IMR-90 (cell line): ENCODE measurements around the gene TEX52. TPM values are rescaled to one million over a fixed set of nuclear protein-coding genes. Genes with fewer than 3 reads are reported as not detected.

Experiments
- ATAC-seq: fragments of 200-7000 bp; cut with Tn5 transposase; 2 replicates; pipeline ENCODE4 v1.9.1; 2020; ENCODE audit warnings: low read depth, mild to moderate bottlenecking, moderate library complexity
- BruUV-seq: library from RNA; stranded (reverse); fragments of 400-500 nt; replicated peaks from 2 replicates; lab custom pipeline; 2021; lab: Mats Ljungman, UMichigan
- CTCF ChIA-PET: fragments of 300-600 bp; formaldehyde crosslinking; extraction: SDS; loops from one replicate; lab custom pipeline; 2021; ENCODE audit warnings: antibody characterized with exemption; lab: Yijun Ruan, JAX
- POLR2A ChIA-PET: fragments of 300-600 bp; sonication (Branson Sonifier 250); formaldehyde crosslinking; loops from one replicate; lab custom pipeline; 2022; ENCODE audit warnings: antibody characterized with exemption; ENCODE audit not compliant: unreplicated experiment; lab: Charles Lee
- DNase-seq: peaks from one replicate; pipeline ENCODE4 v3.0.0; 2013
- H2AFZ ChIP-seq: replicated peaks from 2 replicates; pipeline ENCODE3; 2013; ENCODE audit warnings: low read length, mild to moderate bottlenecking; ENCODE audit not compliant: poor library complexity
- H2AK5ac ChIP-seq: 2 replicates; pipeline ENCODE4 v1.6.1; 2013; ENCODE audit warnings: low read depth, low read length, inconsistent platforms
- H2AK9ac ChIP-seq: replicated peaks from 2 replicates; pipeline ENCODE3; 2013; ENCODE audit warnings: mild to moderate bottlenecking, low read depth, low read length, moderate library complexity; ENCODE audit not compliant: poor library complexity
- H2BK120ac ChIP-seq: 2 replicates; pipeline ENCODE4 v1.6.1; 2013; ENCODE audit warnings: low read depth, low read length, inconsistent platforms
- H2BK15ac ChIP-seq: 3 replicates; pipeline ENCODE4 v1.6.1; 2013; ENCODE audit warnings: low read depth, low read length, inconsistent platforms
- H2BK20ac ChIP-seq: 2 replicates; pipeline ENCODE4 v1.6.1; 2013; ENCODE audit warnings: low read depth, mild to moderate bottlenecking, inconsistent platforms, low read length, moderate library complexity
- H2BK5ac ChIP-seq: 2 replicates; pipeline ENCODE4 v1.6.1; 2013; ENCODE audit warnings: mild to moderate bottlenecking, low read depth, low read length, inconsistent platforms; ENCODE audit not compliant: poor library complexity, severe bottlenecking
- H3K14ac ChIP-seq: replicated peaks from 2 replicates; pipeline ENCODE4 v1.6.1; 2013; ENCODE audit warnings: low read depth, low read length, inconsistent platforms
- H3K18ac ChIP-seq: 2 replicates; pipeline ENCODE4 v1.6.1; 2013; ENCODE audit warnings: low read depth, low read length, control low read depth
- H3K23ac ChIP-seq: 2 replicates; pipeline ENCODE4 v1.6.1; 2013; ENCODE audit warnings: low read depth, low read length, inconsistent platforms
- H3K27ac ChIP-seq: 2 replicates; pipeline ENCODE4 v1.5.1; 2013; ENCODE audit warnings: mild to moderate bottlenecking, control low read depth, low read length; ENCODE audit not compliant: insufficient read depth
- H3K27me3 ChIP-seq: 2 replicates; pipeline ENCODE4 v1.6.1; 2013; ENCODE audit warnings: low read length; ENCODE audit not compliant: control insufficient read depth, insufficient read depth
- H3K36me3 ChIP-seq: 2 replicates; pipeline ENCODE4 v1.6.1; 2013; ENCODE audit warnings: low read length, mixed read lengths; ENCODE audit not compliant: control insufficient read depth, insufficient read depth
- H3K4ac ChIP-seq: 2 replicates; pipeline ENCODE4 v1.6.1; 2013; ENCODE audit warnings: low read depth, low read length, inconsistent platforms
- H3K4me1 ChIP-seq: 2 replicates; pipeline ENCODE4 v1.6.1; 2013; ENCODE audit warnings: low read length, mixed read lengths; ENCODE audit not compliant: control insufficient read depth, insufficient read depth
- H3K4me2 ChIP-seq: 2 replicates; pipeline ENCODE4 v1.6.1; 2013; ENCODE audit warnings: low read depth, mild to moderate bottlenecking, control low read depth, low read length, moderate library complexity
- H3K4me3 ChIP-seq: 2 replicates; pipeline ENCODE4 v1.5.1; 2013; ENCODE audit warnings: low read depth, mild to moderate bottlenecking, control low read depth, low read length, moderate library complexity; ENCODE audit not compliant: insufficient read depth
- H3K56ac ChIP-seq: 2 replicates; pipeline ENCODE4 v1.6.1; 2013; ENCODE audit warnings: low read length, inconsistent platforms; ENCODE audit not compliant: insufficient read depth; ENCODE audit errors: extremely low read depth
- H3K79me1 ChIP-seq, 2 experiments: 2 replicates each; pipeline ENCODE4 v1.6.1; 2013; ENCODE audit warnings: low read length in 2 of 2, inconsistent platforms in 1 of 2, low read depth in 1 of 2
- H3K9ac ChIP-seq: 2 replicates; pipeline ENCODE4 v1.6.1; 2013; ENCODE audit warnings: low read depth, low read length, control low read depth
- H3K9me1 ChIP-seq: 2 replicates; pipeline ENCODE4 v1.6.1; 2013; ENCODE audit warnings: low read length, inconsistent platforms; ENCODE audit not compliant: insufficient read depth
- H3K9me3 ChIP-seq: 2 replicates; pipeline ENCODE4 v1.6.1; 2013; ENCODE audit warnings: low read length; ENCODE audit not compliant: control insufficient read depth, insufficient read depth
- H4K20me1 ChIP-seq: 2 replicates; pipeline ENCODE4 v1.6.1; 2013; ENCODE audit warnings: low read length, inconsistent platforms; ENCODE audit not compliant: insufficient read depth
- H4K5ac ChIP-seq: 2 replicates; pipeline ENCODE4 v1.6.1; 2013; ENCODE audit warnings: mild to moderate bottlenecking, low read depth, low read length, control low read depth
- H4K8ac ChIP-seq, 2 experiments: 2 replicates each; pipeline ENCODE4 v1.6.1; 2013; ENCODE audit warnings: low read depth in 2 of 2, low read length in 2 of 2, control low read depth in 1 of 2, inconsistent platforms in 1 of 2
- H4K91ac ChIP-seq: 2 replicates; pipeline ENCODE4 v1.6.1; 2013; ENCODE audit warnings: low read depth, low read length, inconsistent platforms; ENCODE audit not compliant: insufficient read depth
- BHLHE40 ChIP-seq: fragments of 150-350 bp; IDR thresholded peaks from 2 replicates; pipeline ENCODE4 v1.6.1; 2016; ENCODE audit warnings: mild to moderate bottlenecking, low read depth, low read length
- CHD1 ChIP-seq: IDR thresholded peaks from 2 replicates; pipeline ENCODE4 v1.6.1; 2012; ENCODE audit warnings: low read depth, low read length, improper control_type of control experiment
- ELK1 ChIP-seq: fragments of 150-350 bp; IDR thresholded peaks from 2 replicates; pipeline ENCODE4 v1.6.1; 2016; ENCODE audit warnings: low read depth, mild to moderate bottlenecking, low read length, moderate library complexity, borderline replicate concordance
- FOS ChIP-seq: fragments of 150-350 bp; IDR thresholded peaks from 2 replicates; pipeline ENCODE4 v1.6.1; 2016; ENCODE audit warnings: low read depth, low read length
- MAFK ChIP-seq: IDR thresholded peaks from 2 replicates; pipeline ENCODE4 v1.6.1; 2012; ENCODE audit warnings: low read depth, low read length, improper control_type of control experiment
- MAZ ChIP-seq: IDR thresholded peaks from 2 replicates; pipeline ENCODE4 v1.6.1; 2012; ENCODE audit warnings: low read depth, mild to moderate bottlenecking, low read length, improper control_type of control experiment, moderate library complexity, borderline replicate concordance
- MXI1 ChIP-seq: IDR thresholded peaks from 2 replicates; pipeline ENCODE4 v1.6.1; 2012; ENCODE audit warnings: low read depth, mild to moderate bottlenecking, low read length, moderate library complexity, borderline replicate concordance
- NFE2L2 ChIP-seq: fragments of 150-350 bp; IDR thresholded peaks from 2 replicates; pipeline ENCODE4 v1.6.1; 2016; ENCODE audit warnings: low read depth, mild to moderate bottlenecking, low read length
- POLR2A ChIP-seq: IDR thresholded peaks from 2 replicates; pipeline ENCODE4 v1.6.1; 2012; ENCODE audit warnings: mild to moderate bottlenecking, low read depth, low read length
- RAD21 ChIP-seq: IDR thresholded peaks from 2 replicates; pipeline ENCODE4 v1.6.1; 2012; ENCODE audit warnings: low read length, improper control_type of control experiment
- SMC3 ChIP-seq: fragments of 150-350 bp; IDR thresholded peaks from 2 replicates; pipeline ENCODE4 v1.6.1; 2016; ENCODE audit warnings: low read depth, mild to moderate bottlenecking, antibody characterized with exemption, low read length, moderate library complexity
- WGBS, 2 experiments: methylation state at CpG; one replicate each; pipeline versions ENCODE4 v1.1.5 to v1.1.7; 2013; ENCODE audit warnings: missing lambda C conversion rate in 2 of 2; ENCODE audit not compliant: insufficient read length in 1 of 2; ENCODE audit errors: extremely low coverage in 2 of 2; 5-methylcytosine and 5-hydroxymethylcytosine counted together
- dilution Hi-C: fragments of 300-500 bp; cut with HindIII; formaldehyde crosslinking; loops from one replicate; pipeline ENCODE4 v1.14.3; 2018; ENCODE audit warnings: low sequenced_read_pairs; ENCODE audit not compliant: unreplicated experiment
- in situ Hi-C: fragments of 300-500 bp; cut with MboI; formaldehyde crosslinking; loops from 3 replicates; pipeline ENCODE4 v1.14.3; 2019; ENCODE audit warnings: low sequenced_read_pairs, inconsistent platforms, mixed read lengths
- intact Hi-C: fragments of 100-400 bp; cut with micrococcal nuclease; formaldehyde crosslinking; loops from 2 replicates; pipeline ENCODE4 v1.10.0; 2022
- polyA plus RNA-seq, 3 experiments: library from polyadenylated mRNA; depleted of rRNA; stranded (reverse); fragments of >200 nt; gene quantifications; 2 replicates each; pipeline ENCODE4 v1.2.3, GENCODE V29; 2012; ENCODE audit warnings: low replicate concordance in 1 of 3
- total RNA-seq: library from RNA; depleted of rRNA; stranded (reverse); fragments of >200 nt; gene quantifications from 2 replicates; pipeline ENCODE4 v1.2.3, GENCODE V29; 2012
- TF ChIP-seq, protein P1 (sequence below): fragments of 150-350 bp; IDR thresholded peaks from 2 replicates; pipeline ENCODE4 v1.6.1; 2017; ENCODE audit warnings: mild to moderate bottlenecking, antibody characterized with exemption, low read length, low read depth
- TF ChIP-seq, protein P2 (sequence below): conservative IDR thresholded peaks from 2 replicates; pipeline ENCODE4 v1.5.1; 2012; ENCODE audit warnings: mild to moderate bottlenecking, low read depth, low read length, improper control_type of control experiment

TEX52 gene
- total and polyA plus RNA-seq, 2 of the 4 experiments (the other 2 are of a cell fraction): not detected

GRCh38 chr12:2895051-2895451 is 38.2 kb upstream of the TEX52 start:
- in situ Hi-C loops (no loop called here), dilution Hi-C loops (no loop called here), intact Hi-C loops (no loop called here)
- Histone ChIP-seq H2AK9ac (no peak overlapping the region), H2BK5ac (no peak overlapping the region), H3K27ac (no peak overlapping the region), H3K14ac (no peak overlapping the region), H2BK120ac (no peak overlapping the region), H3K4me1 (peaks cover 7% of the 10 kb centered on the region), H3K27me3 (no peaks in the 10 kb centered on the region), H3K9me3 (no peaks in the 10 kb centered on the region), H2AFZ (no peak overlapping the region), H4K8ac (no peak overlapping the region), H3K9ac (no peak overlapping the region), H3K23ac (no peak overlapping the region), H4K91ac (no peak overlapping the region), H3K4ac (no peak overlapping the region), H4K20me1 (peaks cover 30% of the 10 kb centered on the region), H3K36me3 (peaks cover 2% of the 10 kb centered on the region), H3K9me1 (peaks cover 12% of the 10 kb centered on the region), H2BK20ac (no peak overlapping the region), H3K4me2 (no peak overlapping the region), H3K79me1 (peaks cover 9 to 67% of the 10 kb centered on the region in 2 experiments; a peak in 3 of 4 replicates), H4K5ac (no peak overlapping the region), H3K18ac (no peak overlapping the region), H2BK15ac (no peak overlapping the region), H2AK5ac (no peak overlapping the region), H3K56ac (no peak overlapping the region), H3K4me3 (no peak overlapping the region)
- ChIA-PET CTCF (interaction anchor here (1.1 kb wide), 1 partner anchor 147 kb away, joined by 3 read pairs; no protein-coding TSS in a partner anchor), POLR2A (no interaction called here)
- BruUV-seq: no TSS peak
- DNase-seq (no peak), ATAC-seq (no peak; the same call in 1 of the 2 replicates)
- WGBS, 2 experiments: no CpG with 5 or more reads among the region's 2 CpGs
- TF ChIP-seq ELK1 (no peak), RAD21 (no peak), CHD1 (no peak), FOS (no peak), POLR2A (no peak), MAFK (no peak), BHLHE40 (no peak), MAZ (no peak), NFE2L2 (no peak), SMC3 (no peak), MXI1 (no peak)
- TF ChIP-seq, protein P1, sequence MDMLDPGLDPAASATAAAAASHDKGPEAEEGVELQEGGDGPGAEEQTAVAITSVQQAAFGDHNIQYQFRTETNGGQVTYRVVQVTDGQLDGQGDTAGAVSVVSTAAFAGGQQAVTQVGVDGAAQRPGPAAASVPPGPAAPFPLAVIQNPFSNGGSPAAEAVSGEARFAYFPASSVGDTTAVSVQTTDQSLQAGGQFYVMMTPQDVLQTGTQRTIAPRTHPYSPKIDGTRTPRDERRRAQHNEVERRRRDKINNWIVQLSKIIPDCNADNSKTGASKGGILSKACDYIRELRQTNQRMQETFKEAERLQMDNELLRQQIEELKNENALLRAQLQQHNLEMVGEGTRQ: no peak
- TF ChIP-seq, protein P2, sequence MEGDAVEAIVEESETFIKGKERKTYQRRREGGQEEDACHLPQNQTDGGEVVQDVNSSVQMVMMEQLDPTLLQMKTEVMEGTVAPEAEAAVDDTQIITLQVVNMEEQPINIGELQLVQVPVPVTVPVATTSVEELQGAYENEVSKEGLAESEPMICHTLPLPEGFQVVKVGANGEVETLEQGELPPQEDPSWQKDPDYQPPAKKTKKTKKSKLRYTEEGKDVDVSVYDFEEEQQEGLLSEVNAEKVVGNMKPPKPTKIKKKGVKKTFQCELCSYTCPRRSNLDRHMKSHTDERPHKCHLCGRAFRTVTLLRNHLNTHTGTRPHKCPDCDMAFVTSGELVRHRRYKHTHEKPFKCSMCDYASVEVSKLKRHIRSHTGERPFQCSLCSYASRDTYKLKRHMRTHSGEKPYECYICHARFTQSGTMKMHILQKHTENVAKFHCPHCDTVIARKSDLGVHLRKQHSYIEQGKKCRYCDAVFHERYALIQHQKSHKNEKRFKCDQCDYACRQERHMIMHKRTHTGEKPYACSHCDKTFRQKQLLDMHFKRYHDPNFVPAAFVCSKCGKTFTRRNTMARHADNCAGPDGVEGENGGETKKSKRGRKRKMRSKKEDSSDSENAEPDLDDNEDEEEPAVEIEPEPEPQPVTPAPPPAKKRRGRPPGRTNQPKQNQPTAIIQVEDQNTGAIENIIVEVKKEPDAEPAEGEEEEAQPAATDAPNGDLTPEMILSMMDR: no peak
